Heart left ventricle (tissue), 16 donors: ENCODE results near the gene PRPF19. TPM values are rescaled to one million over a fixed set of nuclear protein-coding genes. Genes with fewer than 3 reads are reported as not detected.

Experiments used
- ATAC-seq, 4 donors: fragments of 200-7000 bp; cut with Tn5 transposase; one replicate each; pipeline ENCODE4 v1.9.1; 2020 to 2022; ENCODE audit warnings: moderate library complexity in 4 of 4, mild to moderate bottlenecking in 3 of 4, moderate number of reproducible peaks in 1 of 4
- DNase-seq, 5 donors: peaks; one replicate each; pipeline ENCODE4 v3.0.0-alpha.2; 2020
- H3K27ac ChIP-seq, 12 donors: fragments of 200-600 bp; sonication (generic) in 4 of 12; one replicate each; pipeline versions ENCODE4 v1.5.0 to v1.8.0; 2016 to 2022; ENCODE audit warnings: mild to moderate bottlenecking in 2 of 12
- H3K27me3 ChIP-seq, 9 donors: fragments of 200-600 bp; sonication (generic) in 2 of 9; one replicate each; pipeline versions ENCODE4 v1.5.1 to v1.8.0; 2016 to 2022; ENCODE audit warnings: mild to moderate bottlenecking in 3 of 9
- H3K36me3 ChIP-seq, 9 donors: fragments of 200-600 bp; sonication (generic) in 2 of 9; one replicate each; pipeline versions ENCODE4 v1.5.0 to v1.8.0; 2018 to 2022; ENCODE audit warnings: mild to moderate bottlenecking in 2 of 9
- H3K4me1 ChIP-seq, 12 donors: fragments of 200-600 bp; sonication (generic) in 4 of 12; one replicate each; pipeline versions ENCODE4 v1.5.0 to v1.8.0; 2016 to 2022; ENCODE audit warnings: mild to moderate bottlenecking in 3 of 12
- H3K4me3 ChIP-seq, 12 donors: fragments of 200-600 bp; sonication (generic) in 4 of 12; one replicate each; pipeline versions ENCODE4 v1.5.0 to v1.8.0; 2017 to 2022; ENCODE audit warnings: mild to moderate bottlenecking in 9 of 12, moderate library complexity in 4 of 12
- H3K9me3 ChIP-seq, 12 donors: fragments of 200-600 bp; sonication (generic) in 4 of 12; one replicate each; pipeline versions ENCODE4 v1.5.0 to v1.8.0; 2016 to 2022; ENCODE audit warnings: mild to moderate bottlenecking in 1 of 12
- CTCF ChIP-seq, 12 donors: fragments of 200-600 bp; sonication (generic) in 4 of 12; IDR thresholded peaks; one replicate each; pipeline versions ENCODE4 v1.5.0 to v1.8.0; 2018 to 2022; ENCODE audit warnings: antibody characterized with exemption in 12 of 12, mild to moderate bottlenecking in 5 of 12
- POLR2A ChIP-seq, 2 donors: fragments of 450-650 bp; IDR thresholded peaks; one replicate each; pipeline ENCODE4 v1.6.1; 2017; ENCODE audit warnings: antibody characterized with exemption in 2 of 2, mild to moderate bottlenecking in 2 of 2, moderate library complexity in 2 of 2
- WGBS, 4 donors: extraction: QIAGEN DNeasy Blood & Tissue Kit in 2 of 4; methylation state at CpG; one replicate each; pipeline versions ENCODE4 v1.1.5 to v1.1.7; 2013 to 2018; 5-methylcytosine and 5-hydroxymethylcytosine counted together
- intact Hi-C, 10 donors: fragments of 100-400 bp; cut with DNase I; formaldehyde crosslinking; loops; one replicate each; pipeline versions ENCODE4 v1.11.1 to v1.14.2; 2022
- polyA plus RNA-seq, 2 donors: library from polyadenylated mRNA; stranded (reverse); fragments of 200-250 nt; gene quantifications; one replicate each; pipeline ENCODE4 v1.2.3, GENCODE V29; 2013
- total RNA-seq, 9 donors: library from RNA; depleted of rRNA in 2 of 9; stranded (reverse); fragments of >200 nt in 2 of 9; fragmentation: NEBNext Ultra II Directional in 3 of 9; extraction: Animal tissue kit (Norgen Biotek cat#: 25700) in 3 of 9; gene quantifications; one replicate each; pipeline versions ENCODE4 v1.1.0 to v1.2.4, GENCODE V29; 2016 to 2023
- donor health status: ischemic (EF 13 %, LVEDD 7.1; RV severe dilation, severe dysfunction).
- donor health status: healthy with polysubstance abuse.
- donor health status: DM: no; HTN: yes; CAD: no.
- donor health status: DM: no; HTN: no; CAD: no.
- donor health status: ischemic (EF 25% LVEDD 6.9; RV normal size, moderate dysfunction).
- donor health status: ischemic (EF 25% LVEDD 5.7; RV mildly dilated, moderate dysfunction).
- donor health status: healthy.
- donor health status: DM: yes; HTN: yes; CAD: no.
- donor health status: ischemic (EF 35%, LVEDD 5.7; RV mildly dilated, moderate dysfunction).
- donor health status: nonischemic (EF 11% LVEDD 7.7; RV severe dilation, severe dysfunction).
- donor health status: DM: yes; HTN: yes; CAD: no.
- donor health status: PGD.
- donor health status: ischemic (EF 29% LVEDD 5.4; RV normal size, mild dysfunction).
- donor health status: nonischemic (EF 23%, LVEDD 6.1; RV moderate dilation, normal function).

The PRPF19 gene
- total and polyA plus RNA-seq, 11 donors, result 30.8 to 72.0 (median 40.8) TPM

- H3K27ac ChIP-seq, result no peak overlapping the region
- WGBS, 4 donors, result 88 to 89% (median 89%) methylated on average over 15 of the region's 15 CpGs
- no peak for DNase-seq
- peaks cover 0 to 5% (median 0%) of the 10 kb centered on the region in 9 donors for H3K27me3 ChIP-seq
- TF ChIP-seq CTCF (IDR thresholded peaks at IDR 0.05) (no peak), POLR2A (IDR thresholded peaks at IDR 0.05) (no peak)
- peaks cover 0 to 52% (median 16%) of the 10 kb centered on the region in 12 donors for H3K4me1 ChIP-seq
- intact Hi-C loops, result no loop called here
- ATAC-seq, result no peak
- H3K36me3 ChIP-seq, result peaks cover 0 to 55% (median 13%) of the 10 kb centered on the region in 9 donors
- H3K9me3 ChIP-seq, result no peaks in the 10 kb centered on the region
- no peak overlapping the region for H3K4me3 ChIP-seq
Measured at GRCh38 chr11:60946601-60947264, 40.3 kb upstream of the PRPF19 start.

- intact Hi-C loops, result no loop called here
- WGBS, 4 donors, result 68 to 81% (median 76%) methylated on average over 5 of the region's 5 CpGs
- DNase-seq, result no peak
- peaks cover 0 to 44% (median 14%) of the 10 kb centered on the region in 12 donors for H3K4me1 ChIP-seq
- no peak overlapping the region for H3K27ac ChIP-seq
- no peak overlapping the region for H3K4me3 ChIP-seq
- no peaks in the 10 kb centered on the region for H3K27me3 ChIP-seq
- H3K36me3 ChIP-seq, result peaks cover 0 to 70% (median 27%) of the 10 kb centered on the region in 9 donors
- TF ChIP-seq POLR2A (IDR thresholded peaks at IDR 0.05) (no peak), CTCF (IDR thresholded peaks at IDR 0.05) (no peak)
- ATAC-seq, result no peak
- H3K9me3 ChIP-seq, result no peaks in the 10 kb centered on the region
Measured at GRCh38 chr11:60945295-60945667, 38.9 kb upstream of the PRPF19 start.

- Histone ChIP-seq H3K4me1 (peaks cover 0 to 39% (median 8%) of the 10 kb centered on the region in 12 donors), H3K9me3 (no peaks in the 10 kb centered on the region), H3K27ac (no peak overlapping the region), H3K4me3 (no peak overlapping the region), H3K27me3 (no peaks in the 10 kb centered on the region), H3K36me3 (peaks cover 0 to 76% (median 33%) of the 10 kb centered on the region in 9 donors)
- intact Hi-C loops, result no loop called here
- WGBS, 4 donors, result 85 to 93% (median 86%) methylated on average over 11 of the region's 11 CpGs
- TF ChIP-seq POLR2A (IDR thresholded peaks at IDR 0.05) (no peak), CTCF (IDR thresholded peaks at IDR 0.05) (peak in 3 of 12 donors; percentile 12 to 24 (median 18))
- no peak for DNase-seq
- no peak for ATAC-seq
Measured at GRCh38 chr11:60944490-60945294, 38.3 kb upstream of the PRPF19 start.

GRCh38 chr11:60942970-60943565 lies 36.7 kb upstream of the PRPF19 start:
- intact Hi-C loops, result no loop called here
- 53 to 70% (median 60%) methylated on average over 9 of the region's 9 CpGs for WGBS, 4 donors
- no peak for DNase-seq
- H3K4me1 ChIP-seq, result peaks cover 0 to 24% (median 7%) of the 10 kb centered on the region in 12 donors
- ATAC-seq, result peak in 1 of 4 donors; percentile 19
- H3K4me3 ChIP-seq, result no peak overlapping the region
- TF ChIP-seq POLR2A (IDR thresholded peaks at IDR 0.05), result no peak
- no peak for TF ChIP-seq CTCF (IDR thresholded peaks at IDR 0.05)
- peak overlapping the region in 2 of 12 donors; percentile 2 to 11 for H3K27ac ChIP-seq
- H3K9me3 ChIP-seq, result no peaks in the 10 kb centered on the region
- no peaks in the 10 kb centered on the region for H3K27me3 ChIP-seq
- peaks cover 0 to 87% (median 44%) of the 10 kb centered on the region in 9 donors for H3K36me3 ChIP-seq
